Endothelial cell of umbilical vein (primary cell): ENCODE measurements around the gene KSR1. TPM values are rescaled to one million over a fixed set of nuclear protein-coding genes. Genes with fewer than 3 reads are reported as not detected.

ENCODE experiments used
- BruUV-seq: library from RNA; stranded (reverse); fragments of 400-500 nt; replicated peaks from 2 replicates; lab custom pipeline; 2021; lab: Mats Ljungman, UMichigan
- CTCF ChIA-PET: fragments of 300-600, 350-600 bp; sonication (Branson Sonifier 250); formaldehyde crosslinking; loops from one replicate; lab custom pipeline; 2021; ENCODE audit warnings: antibody characterized with exemption, inconsistent platforms; lab: Charles Lee
- POLR2A ChIA-PET: fragments of 300-600, 350-600 bp; sonication (Branson Sonifier 250); formaldehyde crosslinking; loops from one replicate; lab custom pipeline; 2021; ENCODE audit warnings: antibody characterized with exemption, inconsistent platforms; lab: Charles Lee
- DNase-seq: peaks from one replicate; pipeline ENCODE4 v3.0.0-alpha.2; 2011; ENCODE audit warnings: low read depth, low spot score
- FAIRE-seq: peaks from 2 replicates; lab custom pipeline; 2011; peaks lifted over from hg19 to GRCh38; lab: Jason Lieb, UNC
- H2AFZ ChIP-seq: 2 replicates; pipeline ENCODE4 v1.6.0; 2012; ENCODE audit warnings: low read depth, low read length, control low read depth, inconsistent platforms
- H3K27ac ChIP-seq: 2 replicates; pipeline ENCODE4 v1.5.1; 2011; ENCODE audit warnings: low read depth, mild to moderate bottlenecking, control low read depth, low read length, moderate library complexity; ENCODE audit not compliant: insufficient read depth
- H3K27me3 ChIP-seq, 2 experiments: 2 replicates each; pipeline versions ENCODE4 v1.6.0 to v1.6.1; 2011; ENCODE audit warnings: low read length in 2 of 2, mixed read lengths in 1 of 2; ENCODE audit not compliant: control insufficient read depth in 2 of 2, insufficient read depth in 2 of 2
- H3K36me3 ChIP-seq, 2 experiments: 2 replicates in 1 of 2; 3 replicates in 1 of 2; pipeline ENCODE4 v1.5.1; 2011; ENCODE audit warnings: low read length in 2 of 2, mild to moderate bottlenecking in 1 of 2, moderate library complexity in 1 of 2; ENCODE audit not compliant: control insufficient read depth in 2 of 2, insufficient read depth in 2 of 2; ENCODE audit errors: extremely low read depth in 1 of 2
- H3K4me1 ChIP-seq: 3 replicates; pipeline ENCODE4 v1.5.1; 2011; ENCODE audit warnings: mild to moderate bottlenecking, low read length; ENCODE audit not compliant: control insufficient read depth, insufficient read depth; ENCODE audit errors: extremely low read depth
- H3K4me2 ChIP-seq: 2 replicates; pipeline ENCODE4 v1.6.1; 2011; ENCODE audit warnings: low read length, control low read depth, mixed read lengths; ENCODE audit not compliant: insufficient read depth
- H3K4me3 ChIP-seq, 3 experiments: fragments of 200-600 bp in 1 of 3; sonication (generic), shearing (Covaris generic) in 1 of 3; replicated peaks in 1 of 3; 2 replicates each; pipeline ENCODE4 v1.5.1; 2011 to 2016; ENCODE audit warnings: control low read depth in 3 of 3, low read length in 3 of 3, mild to moderate bottlenecking in 2 of 3, inconsistent platforms in 1 of 3, low read depth in 1 of 3, moderate library complexity in 1 of 3; ENCODE audit not compliant: insufficient read depth in 1 of 3
- H3K79me2 ChIP-seq: 2 replicates; pipeline ENCODE4 v1.6.0; 2012; ENCODE audit warnings: low read length, inconsistent platforms; ENCODE audit not compliant: control insufficient read depth, insufficient read depth
- H3K9ac ChIP-seq: replicated peaks from 2 replicates; pipeline ENCODE3; 2011; ENCODE audit warnings: low read length, control low read depth; ENCODE audit not compliant: insufficient read depth; ENCODE audit errors: extremely low read depth
- H3K9me1 ChIP-seq: replicated peaks from 3 replicates; pipeline ENCODE4 v1.6.0; 2011; ENCODE audit warnings: mild to moderate bottlenecking, low read length; ENCODE audit not compliant: control insufficient read depth, insufficient read depth; ENCODE audit errors: extremely low read depth
- H3K9me3 ChIP-seq: replicated peaks from 2 replicates; pipeline ENCODE4 v1.5.1; 2012; ENCODE audit warnings: low read length, inconsistent platforms; ENCODE audit not compliant: control insufficient read depth, insufficient read depth
- H4K20me1 ChIP-seq: replicated peaks from 2 replicates; pipeline ENCODE3; 2011; ENCODE audit warnings: mild to moderate bottlenecking, low read length; ENCODE audit not compliant: control insufficient read depth, insufficient read depth; ENCODE audit errors: extremely low read depth
- CTCF ChIP-seq, 2 donors: IDR thresholded peaks; 1 replicate in 1 of 2; 2 replicates in 1 of 2; pipeline ENCODE4 v1.5.1; 2011; ENCODE audit warnings: low read length in 2 of 2, mild to moderate bottlenecking in 2 of 2, moderate library complexity in 2 of 2, control low read depth in 1 of 2, inconsistent platforms in 1 of 2, low read depth in 1 of 2; ENCODE audit not compliant: insufficient read depth in 1 of 2; ENCODE audit errors: extremely low read depth in 1 of 2
- EZH2 ChIP-seq: IDR thresholded peaks from 2 replicates; pipeline ENCODE4 v1.6.1; 2012; ENCODE audit warnings: borderline replicate concordance, low read depth, mild to moderate bottlenecking, moderate library complexity, low read length, inconsistent platforms; ENCODE audit not compliant: severe bottlenecking
- FOS ChIP-seq: IDR thresholded peaks from 2 replicates; pipeline ENCODE4 v1.6.1; 2011; ENCODE audit warnings: mild to moderate bottlenecking, low read length, moderate library complexity, borderline replicate concordance; ENCODE audit not compliant: insufficient read depth
- JUN ChIP-seq: IDR thresholded peaks from 2 replicates; pipeline ENCODE4 v1.6.1; 2011; ENCODE audit warnings: borderline replicate concordance, low read depth; ENCODE audit not compliant: insufficient read length, insufficient read depth
- MYC ChIP-seq: IDR thresholded peaks from one replicate; pipeline ENCODE4 v1.6.1; 2011; ENCODE audit warnings: mild to moderate bottlenecking, low read depth, low read length
- POLR2AphosphoS5 ChIP-seq: IDR thresholded peaks from 2 replicates; pipeline ENCODE4 v1.6.1; 2012; ENCODE audit warnings: low read depth, mild to moderate bottlenecking, control low read depth, low read length, moderate library complexity; ENCODE audit not compliant: insufficient read depth
- dilution Hi-C: fragments of 300-500 bp; cut with MboI; formaldehyde crosslinking; loops from one replicate; pipeline ENCODE4 v1.15.0; 2019; ENCODE audit warnings: low sequenced_read_pairs; ENCODE audit not compliant: extremely low pct_ligation_motif_present
- intact Hi-C: fragments of 100-400 bp; cut with micrococcal nuclease; formaldehyde crosslinking; loops from one replicate; pipeline ENCODE4 v1.10.0; 2022
- polyA plus RNA-seq, 4 experiments: library from polyadenylated mRNA; depleted of rRNA in 3 of 4; stranded (reverse) in 3 of 4; unstranded in 1 of 4; fragments of >200 nt; gene quantifications; 2 replicates each; pipeline versions ENCODE4 v1.2.1 to v1.2.3, GENCODE V29; 2011 to 2012; ENCODE audit warnings: missing spikeins in 1 of 4
- total RNA-seq: library from RNA; stranded (reverse); gene quantifications from 2 replicates; pipeline ENCODE4 v1.2.3, GENCODE V29; 2021

Gene KSR1
- total and polyA plus RNA-seq, 2 donors (not counting 3 experiments of a cell fraction or from before 2014, with no cell fraction given) = 35.4 to 80.2 TPM

DNA sequence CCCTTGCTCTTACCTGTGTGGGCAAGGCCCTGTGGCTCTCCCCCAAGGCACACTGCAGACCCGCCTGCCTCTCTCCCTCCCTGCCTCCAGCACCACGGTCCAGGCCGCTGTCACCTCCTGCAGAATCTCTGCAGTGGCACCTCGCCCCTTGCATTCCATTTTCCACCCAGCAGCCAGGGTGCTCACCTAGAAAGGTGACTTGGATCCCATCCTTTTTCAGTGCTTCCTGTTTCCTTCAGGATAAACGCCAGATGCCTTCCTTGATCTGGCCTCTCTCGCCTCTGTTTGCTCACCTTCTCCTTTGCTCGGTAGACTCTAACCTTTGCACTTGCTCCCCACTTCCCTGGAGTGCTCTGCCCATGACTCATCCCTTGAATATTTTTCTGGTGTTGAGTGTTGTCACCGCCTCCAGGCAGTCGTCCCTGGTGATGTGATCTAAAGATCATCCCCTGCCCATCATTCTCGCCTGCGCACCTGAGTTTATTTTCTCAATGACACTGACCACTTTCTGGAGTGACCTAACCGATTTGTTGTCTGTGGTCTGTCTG, 95.5 kb downstream of the KSR1 start:
- Histone ChIP-seq H3K4me1 (peaks cover 25% of the 10 kb centered on the region), H3K4me3 (no peak overlapping the region), H3K27me3 (no peaks in the 10 kb centered on the region), H2AFZ (no peak overlapping the region), H4K20me1 (no peaks in the 10 kb centered on the region), H3K9me3 (no peaks in the 10 kb centered on the region), H3K36me3 (no peaks in the 10 kb centered on the region), H3K9me1 (no peaks in the 10 kb centered on the region), H3K9ac (no peak overlapping the region), H3K27ac (peak overlapping the region; percentile 45), H3K4me2 (no peak overlapping the region), H3K79me2 (no peaks in the 10 kb centered on the region)
- ChIA-PET POLR2A (no interaction called here), CTCF (interaction anchor here (1.7 to 3.2 kb wide), 2 partner anchors 8 to 48 kb away, joined by 7 to 13 read pairs; no protein-coding TSS in a partner anchor)
- no peak for FAIRE-seq
- no TSS peak for BruUV-seq
- intact Hi-C loops (no loop called here), dilution Hi-C loops (loop anchor here (25.0 kb wide), 1 partner anchor 114 kb away; no protein-coding TSS in a partner anchor)
- TF ChIP-seq MYC = no peak
- peak; percentile 33 for TF ChIP-seq JUN
- no peak for TF ChIP-seq POLR2AphosphoS5
- no peak for TF ChIP-seq EZH2
- DNase-seq = no peak

DNA sequence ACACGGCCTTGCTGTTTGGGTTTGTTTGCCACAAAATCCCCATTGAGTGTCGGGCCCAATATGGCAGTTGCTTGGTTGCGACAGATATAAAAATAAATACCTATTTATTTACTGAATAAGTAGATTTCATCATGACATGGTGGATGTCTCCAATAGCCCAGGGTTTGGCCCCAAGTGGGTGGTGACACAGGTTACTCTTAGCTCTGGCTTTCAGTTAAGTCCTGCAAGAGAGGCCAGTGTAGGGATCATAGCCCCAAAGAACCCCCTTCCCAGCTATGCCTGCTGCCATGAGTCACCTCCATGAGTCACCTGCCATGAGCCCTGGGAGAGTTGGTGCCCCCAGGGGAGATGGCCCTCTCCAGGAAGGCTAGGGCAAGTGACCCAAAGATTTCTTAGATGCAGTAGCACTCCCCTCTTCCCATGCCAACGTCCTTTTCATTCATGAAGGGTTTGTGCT, 96.1 kb downstream of the KSR1 start:
- FAIRE-seq (peak; percentile 72), DNase-seq (peak; percentile 49)
- intact Hi-C loops (no loop called here), dilution Hi-C loops (loop anchor here (25.0 kb wide), 1 partner anchor 115 kb away; no protein-coding TSS in a partner anchor)
- ChIA-PET CTCF (interaction anchor here (1.7 to 1.8 kb wide), 2 partner anchors 47 to 97 kb away, joined by 6 to 7 read pairs; partner anchors contain the start of gene KSR1), POLR2A (no interaction called here)
- H3K9me3 ChIP-seq = no peaks in the 10 kb centered on the region
- H3K4me1 ChIP-seq = peaks cover 25% of the 10 kb centered on the region
- H3K9ac ChIP-seq = no peak overlapping the region
- H2AFZ ChIP-seq = no peak overlapping the region
- no peaks in the 10 kb centered on the region for H4K20me1 ChIP-seq
- H3K27ac ChIP-seq = peak overlapping the region; percentile 45
- no peaks in the 10 kb centered on the region for H3K9me1 ChIP-seq
- H3K27me3 ChIP-seq = no peaks in the 10 kb centered on the region
- TF ChIP-seq JUN (peak; percentile 82), FOS (peak; percentile 79), CTCF (IDR thresholded peaks at IDR 0.05; ENCODE audit: extremely low read depth in 1 of 2, insufficient read depth in 1 of 2, low read depth in 1 of 2, low read length in 2 of 2) (no peak), EZH2 (no peak)
- H3K4me3 ChIP-seq = no peak overlapping the region
- no peaks in the 10 kb centered on the region for H3K36me3 ChIP-seq
- no peaks in the 10 kb centered on the region for H3K79me2 ChIP-seq
- no peak overlapping the region for H3K4me2 ChIP-seq
- no TSS peak for BruUV-seq
